Body of pancreas (tissue), 4 donors: ENCODE measurements around the gene DAZ2.
"Not testable (repeated sequence)": the region's sequence is repeated elsewhere in the genome, so short reads cannot be mapped to it uniquely, and the experiment has no call there.

Source experiments
- CTCF ChIP-seq, 7 experiments: fragments of 450-650 bp in 4 of 7; fragments of 200-600 bp in 3 of 7; sonication (generic) in 3 of 7; IDR thresholded peaks; one replicate each; pipeline ENCODE4 v1.5.1; 2016 to 2019; ENCODE audit warnings: antibody characterized with exemption in 7 of 7
- POLR2A ChIP-seq, 3 donors: fragments of 450-650 bp; IDR thresholded peaks; one replicate each; pipeline ENCODE4 v1.6.1; 2016; ENCODE audit warnings: antibody characterized with exemption in 3 of 3, mild to moderate bottlenecking in 2 of 3

GRCh38 chrY:23210681-23211080 lies 8.7 kb upstream of the DAZ2 start:
- TF ChIP-seq CTCF, POLR2A (IDR thresholded peaks at IDR 0.05): not testable (repeated sequence)
